Lower leg skin (tissue), 3 donors: Measurements from ENCODE around the gene SMIM41.

ENCODE experiments used
- POLR2A ChIP-seq, 2 donors: fragments of 450-650 bp; IDR thresholded peaks; one replicate each; pipeline ENCODE4 v1.6.1; 2016 to 2017; ENCODE audit warnings: antibody characterized with exemption in 2 of 2, mild to moderate bottlenecking in 1 of 2, moderate library complexity in 1 of 2
- TF ChIP-seq, protein P1 (sequence below), 3 donors: fragments of 450-650 bp; IDR thresholded peaks; one replicate each; pipeline ENCODE4 v1.5.1; 2016; ENCODE audit warnings: antibody characterized with exemption in 3 of 3, mild to moderate bottlenecking in 3 of 3, moderate library complexity in 2 of 3

GRCh38 chr12:52125476-52125900 lies 46.0 kb downstream of the SMIM41 start:
- TF ChIP-seq, protein P1, sequence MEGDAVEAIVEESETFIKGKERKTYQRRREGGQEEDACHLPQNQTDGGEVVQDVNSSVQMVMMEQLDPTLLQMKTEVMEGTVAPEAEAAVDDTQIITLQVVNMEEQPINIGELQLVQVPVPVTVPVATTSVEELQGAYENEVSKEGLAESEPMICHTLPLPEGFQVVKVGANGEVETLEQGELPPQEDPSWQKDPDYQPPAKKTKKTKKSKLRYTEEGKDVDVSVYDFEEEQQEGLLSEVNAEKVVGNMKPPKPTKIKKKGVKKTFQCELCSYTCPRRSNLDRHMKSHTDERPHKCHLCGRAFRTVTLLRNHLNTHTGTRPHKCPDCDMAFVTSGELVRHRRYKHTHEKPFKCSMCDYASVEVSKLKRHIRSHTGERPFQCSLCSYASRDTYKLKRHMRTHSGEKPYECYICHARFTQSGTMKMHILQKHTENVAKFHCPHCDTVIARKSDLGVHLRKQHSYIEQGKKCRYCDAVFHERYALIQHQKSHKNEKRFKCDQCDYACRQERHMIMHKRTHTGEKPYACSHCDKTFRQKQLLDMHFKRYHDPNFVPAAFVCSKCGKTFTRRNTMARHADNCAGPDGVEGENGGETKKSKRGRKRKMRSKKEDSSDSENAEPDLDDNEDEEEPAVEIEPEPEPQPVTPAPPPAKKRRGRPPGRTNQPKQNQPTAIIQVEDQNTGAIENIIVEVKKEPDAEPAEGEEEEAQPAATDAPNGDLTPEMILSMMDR (IDR thresholded peaks at IDR 0.05): no peak
- TF ChIP-seq POLR2A (IDR thresholded peaks at IDR 0.05): no peak
